WTC11 (cell line): ENCODE results near the gene TCF7L2. TPM values are rescaled to one million over a fixed set of nuclear protein-coding genes. Genes with fewer than 3 reads are reported as not detected.

ENCODE experiments used
- ATAC-seq: fragments of 200-7000 bp; cut with Tn5 transposase; 2 replicates; pipeline ENCODE4 v1.10.0; 2021; ENCODE audit warnings: mild to moderate bottlenecking, moderate library complexity
- CTCF ChIA-PET: fragments of 300-600 bp; sonication (Branson Sonifier 250); formaldehyde crosslinking; loops from one replicate; lab custom pipeline; 2021; ENCODE audit warnings: antibody characterized with exemption; lab: Charles Lee
- POLR2A ChIA-PET: fragments of 350-600 bp; sonication (Branson Sonifier 250); formaldehyde crosslinking; loops from one replicate; lab custom pipeline; 2021; ENCODE audit warnings: antibody characterized with exemption; lab: Charles Lee
- DNase-seq: peaks from one replicate; pipeline ENCODE4 v3.0.0; 2021; ENCODE audit warnings: low spot score
- H3K27ac Mint-ChIP-seq: 2 replicates; pipeline ENCODE4 v1.8.0; 2021; ENCODE audit warnings: mixed read lengths
- H3K27me3 Mint-ChIP-seq: 2 replicates; pipeline ENCODE4 v1.8.0; 2021; ENCODE audit warnings: low read depth, mild to moderate bottlenecking, moderate library complexity, mixed read lengths
- H3K36me3 Mint-ChIP-seq: 2 replicates; pipeline ENCODE4 v1.8.0; 2021; ENCODE audit warnings: mixed read lengths
- H3K4me1 Mint-ChIP-seq: 2 replicates; pipeline ENCODE4 v1.8.0; 2022; ENCODE audit warnings: mixed read lengths
- H3K4me3 Mint-ChIP-seq: 2 replicates; pipeline ENCODE4 v1.8.0; 2021; ENCODE audit warnings: mild to moderate bottlenecking, moderate library complexity, mixed read lengths
- H3K9me3 Mint-ChIP-seq: 2 replicates; pipeline ENCODE4 v1.8.0; 2021; ENCODE audit warnings: mixed read lengths
- ATF3 ChIP-seq: sonication (generic); formaldehyde crosslinking; conservative IDR thresholded peaks from 2 replicates; pipeline ENCODE4 v1.8.1; 2022; ENCODE audit warnings: mild to moderate bottlenecking, missing genetic modification reagents
- E2F4 ChIP-seq: sonication (generic); formaldehyde crosslinking; IDR thresholded peaks from 2 replicates; pipeline ENCODE4 v1.8.1; 2022; ENCODE audit warnings: low read depth, mild to moderate bottlenecking, moderate library complexity, missing genetic modification reagents, borderline replicate concordance
- ELF4 ChIP-seq: sonication (generic); formaldehyde crosslinking; IDR thresholded peaks from 2 replicates; pipeline ENCODE4 v1.8.1; 2022; ENCODE audit warnings: low read depth, mild to moderate bottlenecking, moderate library complexity, missing genetic modification reagents
- FOXK1 ChIP-seq: sonication (generic); formaldehyde crosslinking; IDR thresholded peaks from 2 replicates; pipeline ENCODE4 v1.8.0; 2022; ENCODE audit warnings: mild to moderate bottlenecking, moderate library complexity, missing genetic modification reagents
- GRHL2 ChIP-seq: fragments of 250-450 bp; sonication (Bioruptor Pico); IDR thresholded peaks from 2 replicates; pipeline ENCODE4 v1.8.0; 2022; ENCODE audit warnings: mild to moderate bottlenecking, moderate library complexity; ENCODE audit not compliant: insufficient replicate concordance, severe bottlenecking
- GTF2I ChIP-seq: fragments of 250-450 bp; sonication (Bioruptor Pico); conservative IDR thresholded peaks from 2 replicates; pipeline ENCODE4 v1.4.0; 2021; ENCODE audit warnings: mild to moderate bottlenecking
- JAZF1 ChIP-seq: fragments of 250-450 bp; sonication (Bioruptor Pico); IDR thresholded peaks from 2 replicates; pipeline ENCODE4 v1.9.0; 2021; ENCODE audit warnings: moderate library complexity, mild to moderate bottlenecking, inconsistent platforms
- NFYB ChIP-seq: sonication (generic); formaldehyde crosslinking; conservative IDR thresholded peaks from 2 replicates; pipeline ENCODE4 v1.8.0; 2022; ENCODE audit warnings: low read depth, missing genetic modification reagents
- NR1H2 ChIP-seq: sonication (generic); formaldehyde crosslinking; IDR thresholded peaks from 2 replicates; pipeline ENCODE4 v1.9.0; 2021; ENCODE audit warnings: mild to moderate bottlenecking, moderate library complexity, missing genetic modification reagents
- OVOL2 ChIP-seq: fragments of 250-450 bp; sonication (Bioruptor Pico); IDR thresholded peaks from 2 replicates; pipeline ENCODE4 v1.9.0; 2021; ENCODE audit warnings: mild to moderate bottlenecking, borderline replicate concordance
- RELA ChIP-seq: sonication (generic); formaldehyde crosslinking; IDR thresholded peaks from 2 replicates; pipeline ENCODE4 v1.8.1; 2022; ENCODE audit warnings: missing genetic modification reagents, mild to moderate bottlenecking, borderline replicate concordance
- SOX15 ChIP-seq: fragments of 250-450 bp; sonication (Bioruptor Pico); IDR thresholded peaks from 2 replicates; pipeline ENCODE4 v1.9.0; 2021; ENCODE audit warnings: mild to moderate bottlenecking
- TP53 ChIP-seq: sonication (generic); formaldehyde crosslinking; IDR thresholded peaks from 2 replicates; pipeline ENCODE4 v1.8.1; 2023; ENCODE audit warnings: mild to moderate bottlenecking, missing genetic modification reagents
- USF1 ChIP-seq: sonication (generic); formaldehyde crosslinking; IDR thresholded peaks from 2 replicates; pipeline ENCODE4 v1.8.0; 2022; ENCODE audit warnings: mild to moderate bottlenecking, missing genetic modification reagents
- ZNF317 ChIP-seq: sonication (generic); formaldehyde crosslinking; IDR thresholded peaks from 2 replicates; pipeline ENCODE4 v1.8.1; 2023; ENCODE audit warnings: low read depth, mild to moderate bottlenecking, moderate library complexity, missing genetic modification reagents, borderline replicate concordance
- ZNF512 ChIP-seq: sonication (generic); formaldehyde crosslinking; IDR thresholded peaks from 2 replicates; pipeline ENCODE4 v1.8.1; 2022; ENCODE audit warnings: missing genetic modification reagents, borderline replicate concordance
- total RNA-seq: library from RNA; stranded (reverse); gene quantifications from 3 replicates; pipeline ENCODE4 v1.2.3, GENCODE V29; 2021

Gene TCF7L2
- total RNA-seq, 1 experiment from 2014 or later: 44.5 TPM

GRCh38 chr10:112972606-112973005 lies 22.6 kb downstream of the TCF7L2 start:
- CTCF ChIA-PET: interaction anchor here (0.6 kb wide), 1 partner anchor 288 kb away, joined by 3 read pairs; no protein-coding TSS in a partner anchor
- H3K27ac Mint-ChIP-seq: no peak overlapping the region
- H3K36me3 Mint-ChIP-seq: peaks cover 64% of the 10 kb centered on the region

GRCh38 chr10:112973046-112973445 lies 23.0 kb downstream of the TCF7L2 start:
- ChIA-PET POLR2A (no interaction called here), CTCF (no interaction called here)
- TF ChIP-seq SOX15 (CRISPR knock-in tag) (no peak), TP53 (CRISPR knock-in tag) (no peak), OVOL2 (CRISPR knock-in tag) (no peak), ELF4 (CRISPR knock-in tag) (no peak)
- DNase-seq: no peak
- peaks cover 60% of the 10 kb centered on the region for H3K36me3 Mint-ChIP-seq
- H3K27ac Mint-ChIP-seq: no peak overlapping the region
- H3K4me1 Mint-ChIP-seq: peaks cover 46% of the 10 kb centered on the region
- no peaks in the 10 kb centered on the region for H3K27me3 Mint-ChIP-seq
- no peak for ATAC-seq
- H3K9me3 Mint-ChIP-seq: peaks cover 3% of the 10 kb centered on the region
- no peak overlapping the region for H3K4me3 Mint-ChIP-seq

More at GRCh38 chr10:112972606-112973005, 22.6 kb downstream of the TCF7L2 start:
- ATAC-seq (no peak), DNase-seq (no peak)
- TF ChIP-seq FOXK1 (CRISPR knock-in tag): no peak
- TF ChIP-seq ZNF512 (CRISPR knock-in tag): no peak
- no peak for TF ChIP-seq NFYB (CRISPR knock-in tag)
- TF ChIP-seq JAZF1 (CRISPR knock-in tag): no peak
- no peak for TF ChIP-seq NR1H2 (CRISPR knock-in tag)
- TF ChIP-seq ATF3: no peak
- TF ChIP-seq GTF2I: no peak
- Mint-ChIP-seq H3K9me3 (peaks cover 3% of the 10 kb centered on the region), H3K4me3 (no peak overlapping the region), H3K27me3 (no peaks in the 10 kb centered on the region), H3K4me1 (peaks cover 41% of the 10 kb centered on the region)
- POLR2A ChIA-PET: no interaction called here

GRCh38 chr10:112973805-112974204 lies 23.8 kb downstream of the TCF7L2 start:
- H3K36me3 Mint-ChIP-seq: peaks cover 53% of the 10 kb centered on the region
- POLR2A ChIA-PET: no interaction called here
- CTCF ChIA-PET: interaction anchor here (0.6 kb wide), 1 partner anchor 133 kb away, joined by 4 read pairs; no protein-coding TSS in a partner anchor

More at GRCh38 chr10:112973805-112974204, 23.8 kb downstream of the TCF7L2 start:
- DNase-seq (no peak), ATAC-seq (0 out of 2 replicates have a peak, but pooled peaks have one; percentile 16)
- Mint-ChIP-seq H3K27me3 (no peaks in the 10 kb centered on the region), H3K9me3 (peaks cover 3% of the 10 kb centered on the region), H3K4me3 (no peak overlapping the region), H3K27ac (no peak overlapping the region), H3K4me1 (peaks cover 49% of the 10 kb centered on the region)
- TF ChIP-seq E2F4 (CRISPR knock-in tag) (no peak), RELA (CRISPR knock-in tag) (no peak), GRHL2 (CRISPR knock-in tag) (no peak), ZNF317 (CRISPR knock-in tag) (no peak), USF1 (no peak)
